Astrocyte (in vitro differentiated cells and primary cell): ENCODE measurements around the gene POU2F1.

Experiments used
- CTCF ChIP-seq: IDR thresholded peaks from 2 replicates; pipeline ENCODE4 v1.5.1; 2011; ENCODE audit warnings: low read depth, mild to moderate bottlenecking, inconsistent platforms, low read length, moderate library complexity; ENCODE audit not compliant: insufficient read depth
- EZH2 ChIP-seq: IDR thresholded peaks from 2 replicates; pipeline ENCODE4 v1.6.1; 2012; ENCODE audit warnings: mild to moderate bottlenecking, low read length, inconsistent platforms; ENCODE audit not compliant: insufficient read depth

DNA sequence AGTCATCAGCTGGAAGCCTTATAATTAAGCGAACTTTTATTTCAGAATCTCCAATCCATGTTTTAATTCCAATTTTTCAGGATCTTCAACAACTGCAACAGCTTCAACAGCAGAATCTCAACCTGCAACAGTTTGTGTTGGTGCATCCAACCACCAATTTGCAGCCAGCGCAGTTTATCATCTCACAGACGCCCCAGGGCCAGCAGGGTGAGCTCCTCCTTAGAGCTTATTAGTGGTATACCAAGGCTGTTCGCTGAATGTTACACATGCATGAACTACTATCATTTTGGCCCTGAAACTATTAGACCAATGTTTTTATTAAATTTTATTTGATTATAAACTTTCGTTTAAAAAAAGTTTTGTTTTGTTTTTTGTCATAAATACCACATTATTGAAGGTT is 155.3 kb downstream of the POU2F1 start:
- TF ChIP-seq CTCF (no peak), EZH2 (no peak)
